Mucosa of stomach (tissue), 1 donor: ENCODE results near the gene OCEL1.

Experiments used
- H3K27me3 ChIP-seq: one replicate; pipeline ENCODE4 v1.7.0; 2013; ENCODE audit warnings: mild to moderate bottlenecking, low read length; ENCODE audit not compliant: control insufficient read depth, insufficient read depth
- H3K36me3 ChIP-seq: one replicate; pipeline ENCODE4 v1.7.0; 2013; ENCODE audit warnings: low read length; ENCODE audit not compliant: control insufficient read depth, insufficient read depth
- H3K4me1 ChIP-seq: one replicate; pipeline ENCODE4 v1.7.0; 2013; ENCODE audit warnings: mild to moderate bottlenecking, low read length; ENCODE audit not compliant: control insufficient read depth, insufficient read depth
- H3K4me3 ChIP-seq: one replicate; pipeline ENCODE4 v1.7.0; 2013; ENCODE audit warnings: low read length
- H3K9ac ChIP-seq: one replicate; pipeline ENCODE4 v1.7.0; 2013; ENCODE audit warnings: mild to moderate bottlenecking, low read length, moderate library complexity
- H3K9me3 ChIP-seq: one replicate; pipeline ENCODE4 v1.7.0; 2013; ENCODE audit warnings: mild to moderate bottlenecking, low read length, moderate library complexity; ENCODE audit not compliant: control insufficient read depth
- donor health status: Pancreatic carcinoma.

Gene OCEL1

DNA sequence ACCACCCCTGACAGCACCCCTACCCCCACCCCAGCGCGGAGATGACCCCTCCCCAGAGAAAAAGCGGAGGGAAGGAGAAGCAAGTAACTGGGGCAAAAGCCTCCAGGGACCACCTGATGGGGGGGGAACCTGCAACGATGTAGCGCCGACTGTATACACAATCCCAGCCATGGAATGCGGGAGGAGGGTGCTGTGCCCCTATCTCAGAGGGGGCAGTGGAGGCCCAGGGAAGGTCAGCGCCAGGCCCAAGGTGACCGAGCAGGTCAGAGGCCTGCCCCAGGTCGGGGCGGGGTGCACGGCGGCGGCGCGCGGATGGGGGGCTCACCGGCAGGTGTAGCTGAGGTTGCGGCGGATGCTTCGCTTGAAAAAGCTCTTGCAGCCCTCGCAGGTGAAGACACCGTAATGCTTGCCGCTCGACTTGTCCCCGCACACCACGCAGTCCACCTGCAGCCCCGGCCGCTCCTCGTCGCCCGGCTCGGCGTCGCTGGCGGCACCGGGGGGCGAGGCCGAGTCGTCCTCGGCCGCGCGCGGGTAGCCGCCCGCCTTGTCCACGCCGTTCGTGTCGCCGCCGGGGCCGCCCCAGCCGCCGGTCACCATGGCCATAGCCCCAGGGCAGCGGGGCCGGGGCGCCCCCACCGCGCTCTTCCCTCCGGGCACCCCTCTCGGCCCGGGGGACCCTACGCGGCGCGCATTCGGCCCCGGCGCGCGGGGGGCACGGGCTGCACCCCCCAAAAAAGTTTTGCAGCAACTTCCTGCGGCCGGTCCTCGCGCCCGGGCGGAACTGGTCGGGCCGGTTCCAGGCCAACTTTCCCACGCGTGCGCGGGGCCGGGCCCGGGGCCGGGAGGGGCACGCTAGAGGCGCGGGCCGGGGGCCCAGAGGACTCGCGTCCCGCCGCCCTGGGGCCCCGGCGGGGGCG, 18.9 kb downstream of the OCEL1 start:
- H3K27me3 ChIP-seq: no peaks in the 10 kb centered on the region
- peaks cover 7% of the 10 kb centered on the region for H3K36me3 ChIP-seq
- peaks cover 64% of the 10 kb centered on the region for H3K4me1 ChIP-seq
- no peaks in the 10 kb centered on the region for H3K9me3 ChIP-seq
- H3K9ac ChIP-seq: peak overlapping the region; percentile 92
- peak overlapping the region; percentile 97 for H3K4me3 ChIP-seq

DNA sequence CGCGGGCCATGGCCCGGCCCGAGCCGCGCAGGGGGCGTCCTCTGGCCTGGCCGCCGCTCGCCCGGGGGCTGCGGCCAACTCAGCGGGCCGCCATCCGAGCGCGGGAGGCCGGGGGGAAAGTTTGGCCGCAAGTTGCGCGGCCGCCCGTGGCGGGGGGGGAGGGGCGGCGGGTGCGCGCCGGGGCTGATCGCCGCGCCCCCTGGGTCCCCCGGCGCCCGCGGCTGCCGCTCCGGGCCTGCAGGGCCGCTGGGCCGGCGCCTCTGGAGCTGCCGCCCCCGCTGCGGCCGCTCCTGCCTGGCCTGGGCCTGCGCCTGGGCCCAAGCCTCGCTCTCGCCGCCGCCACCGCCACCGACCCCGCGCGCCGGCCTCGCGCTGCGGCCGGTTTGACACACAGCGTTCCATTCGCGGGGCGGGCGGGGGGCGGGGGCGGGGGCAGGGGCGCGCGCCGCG, 19.5 kb downstream of the OCEL1 start, which contains the start of gene NR2F6:
Gene NR2F6 (minus strand): TSS at position 385 of the 450 bp plus-strand sequence. CDS start 699 bp downstream, outside the sequence.
- no peaks in the 10 kb centered on the region for H3K27me3 ChIP-seq
- H3K36me3 ChIP-seq: peaks cover 3% of the 10 kb centered on the region
- peak within 1 kb of the TSS; percentile 97 for H3K4me3 ChIP-seq
- peaks cover 59% of the 10 kb centered on the region for H3K4me1 ChIP-seq
- no peaks in the 10 kb centered on the region for H3K9me3 ChIP-seq
- peak within 1 kb of the TSS; percentile 92 for H3K9ac ChIP-seq

DNA sequence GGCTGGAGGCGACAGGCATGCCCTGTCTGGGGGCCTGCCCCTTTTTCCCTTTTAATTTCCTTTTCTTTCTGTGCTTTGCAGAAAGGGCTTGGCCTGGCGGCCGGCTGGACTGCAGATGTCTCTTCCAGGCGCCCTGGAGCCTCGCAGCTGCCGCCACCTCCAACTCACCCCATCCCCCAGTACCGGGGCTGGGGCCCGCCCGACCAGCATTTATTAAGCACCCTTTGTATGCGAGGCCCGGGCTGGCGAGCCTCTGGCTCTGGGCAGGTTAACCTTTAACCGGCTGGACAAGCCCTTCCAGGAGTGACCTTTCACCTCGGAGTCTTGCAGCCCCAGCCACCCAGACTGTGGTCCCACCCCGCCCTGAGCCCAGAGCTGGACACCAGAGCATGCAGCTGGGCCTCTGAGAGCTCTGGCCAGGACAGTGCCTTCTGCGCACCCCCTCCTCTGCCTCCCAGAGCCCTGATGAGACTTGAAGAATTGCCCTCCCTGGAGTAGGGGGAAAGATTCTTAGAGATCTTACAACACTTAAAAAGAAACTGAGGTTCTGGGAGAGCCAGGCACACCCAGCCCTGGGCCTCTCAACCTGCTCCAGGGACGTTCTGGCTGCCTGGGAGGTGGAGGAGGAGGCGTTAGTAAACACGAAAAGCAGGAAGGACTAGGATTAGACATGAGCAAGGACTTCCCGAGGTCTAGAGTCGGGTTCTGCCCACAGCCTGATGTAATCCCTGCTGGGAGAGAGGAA, 20.8 kb downstream of the OCEL1 start:
- Histone ChIP-seq H3K9ac (peak overlapping the region; percentile 74), H3K4me1 (peaks cover 49% of the 10 kb centered on the region)

DNA sequence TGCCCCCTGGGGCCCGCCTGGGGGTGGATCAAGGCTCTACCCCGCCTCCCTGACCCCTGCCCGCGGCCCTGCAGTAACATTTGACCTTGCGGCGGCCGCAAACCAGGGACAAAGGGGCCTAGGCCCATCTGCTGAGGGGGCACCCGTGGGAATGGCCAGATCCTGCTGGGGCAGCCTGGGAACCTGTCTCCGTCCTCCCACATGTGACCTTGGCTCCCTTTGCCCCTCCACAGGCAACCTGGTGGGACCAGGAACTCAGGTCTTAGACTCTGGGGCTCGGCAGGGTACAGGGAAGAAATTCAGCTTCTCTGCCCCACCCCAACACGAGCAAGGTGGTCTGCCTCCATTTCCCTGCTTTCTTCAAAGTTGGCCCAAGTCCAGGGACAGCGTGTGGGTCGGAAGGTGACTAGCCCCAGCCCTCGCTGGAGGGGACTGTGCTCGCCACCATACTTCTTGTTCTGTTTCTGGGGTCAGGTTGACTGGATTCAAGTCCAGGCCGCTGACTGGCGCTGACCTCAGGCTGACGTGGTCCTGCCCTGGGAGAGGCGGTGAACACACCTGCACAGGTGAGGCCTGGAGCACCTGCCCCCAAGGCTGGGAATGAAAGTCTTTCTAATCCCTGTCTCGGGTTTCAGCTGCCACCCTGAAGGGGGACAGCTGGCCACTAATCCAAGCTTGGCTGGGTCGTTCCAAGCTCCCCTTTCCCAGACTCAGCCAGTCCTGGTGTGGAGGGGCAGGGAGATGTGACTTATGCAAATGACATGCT, 22.2 kb downstream of the OCEL1 start:
- H3K9me3 ChIP-seq: no peaks in the 10 kb centered on the region
- peak overlapping the region; percentile 43 for H3K9ac ChIP-seq
- H3K27me3 ChIP-seq: no peaks in the 10 kb centered on the region
- no peak overlapping the region for H3K4me3 ChIP-seq
- H3K4me1 ChIP-seq: peaks cover 38% of the 10 kb centered on the region
- no peaks in the 10 kb centered on the region for H3K36me3 ChIP-seq

More for the DNA sequence above, 20.8 kb downstream of the OCEL1 start:
- no peaks in the 10 kb centered on the region for H3K9me3 ChIP-seq
- H3K36me3 ChIP-seq: no peaks in the 10 kb centered on the region
- peak overlapping the region; percentile 31 for H3K4me3 ChIP-seq
- H3K27me3 ChIP-seq: no peaks in the 10 kb centered on the region

DNA sequence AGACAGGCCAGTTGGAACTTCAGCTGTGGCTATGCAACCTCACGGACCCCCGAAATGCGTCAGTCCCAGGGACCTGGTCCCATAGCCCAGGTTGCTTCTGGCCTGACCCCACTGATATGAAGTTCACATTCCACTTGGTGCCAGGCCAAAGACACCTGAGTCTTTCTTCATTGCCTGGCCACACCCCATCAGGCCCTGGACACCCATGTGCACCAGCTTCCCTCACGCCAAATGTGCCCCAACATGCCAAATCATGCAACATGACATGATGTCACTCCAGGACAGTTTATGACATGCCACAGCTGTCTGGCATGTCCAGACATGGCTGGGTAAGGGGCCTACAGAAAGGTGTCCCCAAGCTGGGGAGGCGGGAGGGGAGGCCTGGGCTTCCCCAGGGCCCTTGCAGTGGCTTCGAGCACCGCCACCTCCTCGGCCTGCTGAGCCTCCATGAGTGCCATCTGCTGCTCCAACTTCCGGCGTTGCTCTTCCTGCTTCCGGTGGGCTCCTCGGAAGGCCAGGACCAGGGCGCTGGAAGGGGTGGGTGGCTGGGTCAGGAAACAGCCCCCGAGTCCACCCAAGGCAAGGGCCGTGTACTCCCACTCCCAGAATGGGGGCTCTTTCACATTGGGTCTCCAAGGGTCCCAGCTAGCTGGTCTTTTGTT, 24.0 kb downstream of the OCEL1 start:
- Histone ChIP-seq H3K9me3 (no peaks in the 10 kb centered on the region), H3K27me3 (no peaks in the 10 kb centered on the region), H3K4me1 (peaks cover 40% of the 10 kb centered on the region), H3K9ac (no peak overlapping the region), H3K36me3 (no peaks in the 10 kb centered on the region), H3K4me3 (no peak overlapping the region)

DNA sequence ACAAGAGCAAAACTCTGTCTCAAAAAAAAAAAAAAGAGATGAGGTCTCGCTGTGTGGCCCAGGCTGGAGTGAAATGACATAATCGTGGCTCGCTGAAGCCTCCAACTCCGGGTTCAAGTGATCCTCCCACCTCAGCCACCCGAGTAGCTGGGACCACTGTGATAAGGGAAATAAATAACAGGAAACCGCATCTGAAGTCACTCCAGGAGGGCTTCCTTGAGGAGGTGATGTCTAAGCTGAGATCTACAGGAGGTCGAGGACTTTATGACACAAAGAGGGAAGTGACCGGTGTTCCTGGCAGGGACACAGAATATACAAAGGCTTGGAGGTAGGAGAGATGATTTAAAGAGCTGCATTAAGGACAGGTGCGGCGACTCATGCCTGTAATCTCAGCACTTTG, 28.6 kb downstream of the OCEL1 start:
- H3K27me3 ChIP-seq: no peaks in the 10 kb centered on the region
- no peaks in the 10 kb centered on the region for H3K36me3 ChIP-seq
- no peak overlapping the region for H3K9ac ChIP-seq
- H3K4me1 ChIP-seq: peaks cover 14% of the 10 kb centered on the region
- no peaks in the 10 kb centered on the region for H3K9me3 ChIP-seq
- H3K4me3 ChIP-seq: no peak overlapping the region

DNA sequence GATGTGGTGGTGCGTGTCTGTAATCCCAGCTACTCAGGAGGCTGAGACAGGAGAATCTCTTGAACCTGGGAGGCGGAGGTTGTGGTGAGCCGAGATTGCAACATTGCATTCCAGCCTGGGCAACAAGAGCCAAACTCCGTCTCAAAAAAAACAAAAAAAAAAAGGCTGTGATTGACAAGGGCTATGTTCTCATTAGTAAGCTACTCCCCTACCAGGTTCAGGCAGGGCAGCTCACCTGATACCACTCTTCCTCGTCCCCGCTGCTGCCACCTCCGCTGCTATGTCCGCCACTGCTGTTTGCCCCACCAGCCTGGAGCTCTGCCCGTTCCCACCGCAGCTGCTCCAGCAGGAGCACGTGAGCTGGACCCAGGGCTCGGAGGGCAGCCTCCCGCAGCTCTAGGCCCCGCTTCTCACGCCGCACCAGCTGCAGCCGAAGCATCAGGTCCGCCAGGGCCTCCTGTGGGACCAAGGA, 29.2 kb downstream of the OCEL1 start:
- Histone ChIP-seq H3K27me3 (no peaks in the 10 kb centered on the region), H3K9ac (no peak overlapping the region)

DNA sequence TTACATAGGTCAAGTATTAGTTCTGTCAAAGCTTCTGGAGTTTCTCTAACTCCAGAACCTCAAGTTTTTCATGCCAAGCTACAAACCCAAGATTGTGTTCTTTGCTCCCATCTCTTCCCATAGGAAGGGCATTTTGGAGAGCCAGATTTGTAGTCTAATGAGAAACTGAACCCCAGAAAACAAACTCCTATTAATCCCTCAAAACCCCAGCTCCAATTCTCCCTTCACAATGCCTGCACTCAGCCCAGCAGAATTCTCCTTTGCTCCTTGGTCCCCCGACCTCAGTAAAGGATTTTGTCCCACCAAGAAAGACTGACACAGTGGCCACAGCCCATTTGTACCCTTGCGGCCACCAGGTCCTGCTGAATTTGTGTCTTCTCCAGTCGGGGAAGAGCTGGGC, 30.1 kb downstream of the OCEL1 start:
- Histone ChIP-seq H3K4me1 (peaks cover 10% of the 10 kb centered on the region), H3K27me3 (no peaks in the 10 kb centered on the region), H3K36me3 (no peaks in the 10 kb centered on the region), H3K9me3 (no peaks in the 10 kb centered on the region), H3K9ac (no peak overlapping the region), H3K4me3 (no peak overlapping the region)

More for the DNA sequence above, 29.2 kb downstream of the OCEL1 start:
- no peak overlapping the region for H3K4me3 ChIP-seq
- no peaks in the 10 kb centered on the region for H3K36me3 ChIP-seq
- H3K9me3 ChIP-seq: no peaks in the 10 kb centered on the region
- H3K4me1 ChIP-seq: peaks cover 10% of the 10 kb centered on the region

DNA sequence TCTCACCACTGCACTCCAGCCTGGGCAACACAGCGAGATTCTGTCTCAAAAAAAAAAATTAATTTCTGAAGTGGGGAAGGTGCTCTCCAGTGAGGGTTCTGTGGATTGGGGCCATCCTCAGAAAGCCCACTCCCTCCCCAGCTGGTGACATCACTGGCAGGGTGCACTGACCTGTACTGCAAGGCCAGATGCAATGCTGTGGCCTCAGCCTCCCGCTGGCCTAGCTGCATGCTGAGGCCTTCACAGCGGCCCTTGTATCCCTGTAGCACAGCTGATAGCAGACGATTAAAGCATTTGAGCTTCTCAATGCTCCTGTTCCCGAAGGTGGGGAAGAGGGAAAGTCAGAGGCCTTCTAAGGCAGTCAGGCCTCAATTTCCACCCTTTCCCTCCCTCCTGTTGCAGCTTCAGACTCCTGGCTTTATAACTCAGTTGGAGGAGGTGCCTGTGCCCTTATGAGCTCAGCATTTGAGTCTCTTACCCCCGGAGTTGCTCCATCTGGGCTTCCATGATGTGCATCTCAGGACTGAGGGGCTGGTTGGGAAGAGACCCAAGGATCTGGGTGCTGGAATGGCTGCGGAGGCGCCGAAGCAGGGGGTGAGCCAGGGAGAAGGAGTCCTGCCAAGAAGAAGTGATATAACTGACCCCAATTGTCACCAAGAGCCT, 33.2 kb downstream of the OCEL1 start:
- no peaks in the 10 kb centered on the region for H3K9me3 ChIP-seq
- H3K27me3 ChIP-seq: no peaks in the 10 kb centered on the region
- peaks cover 10% of the 10 kb centered on the region for H3K4me1 ChIP-seq
- no peak overlapping the region for H3K4me3 ChIP-seq
- no peak overlapping the region for H3K9ac ChIP-seq
- H3K36me3 ChIP-seq: no peaks in the 10 kb centered on the region

DNA sequence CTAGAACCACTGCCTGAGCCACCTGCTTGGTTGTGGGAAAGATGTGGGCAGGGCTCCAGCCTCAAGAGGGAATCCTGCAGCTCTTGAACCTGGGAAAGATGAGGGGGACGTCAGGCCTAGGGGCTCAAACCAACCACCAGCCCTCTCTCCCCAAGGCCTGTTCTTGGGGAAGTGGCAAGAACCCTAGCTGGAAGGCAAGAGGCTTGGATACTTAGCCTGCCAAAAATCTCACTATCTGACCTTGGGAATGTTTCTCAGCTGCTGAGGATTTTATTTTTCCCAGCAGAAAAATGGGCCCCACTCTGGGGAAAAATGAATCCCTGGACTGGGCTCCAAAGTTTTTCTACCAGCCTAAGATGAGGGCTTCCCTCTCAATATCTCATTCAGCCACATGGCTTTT, 33.9 kb downstream of the OCEL1 start:
- no peak overlapping the region for H3K4me3 ChIP-seq
- H3K36me3 ChIP-seq: no peaks in the 10 kb centered on the region

DNA sequence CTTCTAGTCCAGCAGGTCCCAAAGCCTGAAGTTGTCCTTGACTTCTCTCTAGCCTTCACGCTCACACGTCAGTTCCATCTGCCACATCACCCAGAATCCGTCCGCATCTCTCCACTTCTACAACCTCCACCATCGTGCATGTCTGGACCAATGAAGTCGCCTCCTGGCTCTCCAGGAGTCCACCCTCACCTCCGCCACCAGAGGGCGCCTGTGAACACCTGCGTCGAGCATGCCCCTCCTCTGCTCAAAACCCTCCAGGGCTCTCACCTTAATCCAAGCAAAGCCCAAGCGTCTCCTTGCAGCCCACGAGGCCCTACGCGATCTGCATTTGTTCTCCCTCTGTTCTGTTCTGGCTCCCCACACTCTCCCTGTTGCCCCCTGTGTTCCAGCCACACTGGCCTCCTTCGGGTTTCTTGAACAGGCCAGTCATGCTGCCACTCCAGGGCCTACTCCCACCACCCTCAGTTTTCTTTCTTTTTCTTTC, 34.9 kb downstream of the OCEL1 start:
- no peak overlapping the region for H3K9ac ChIP-seq
- no peak overlapping the region for H3K4me3 ChIP-seq
- no peaks in the 10 kb centered on the region for H3K4me1 ChIP-seq
- no peaks in the 10 kb centered on the region for H3K27me3 ChIP-seq
- H3K36me3 ChIP-seq: no peaks in the 10 kb centered on the region
- no peaks in the 10 kb centered on the region for H3K9me3 ChIP-seq

More for the DNA sequence above, 33.9 kb downstream of the OCEL1 start:
- H3K9me3 ChIP-seq: no peaks in the 10 kb centered on the region
- H3K4me1 ChIP-seq: peaks cover 6% of the 10 kb centered on the region
- H3K9ac ChIP-seq: no peak overlapping the region
- H3K27me3 ChIP-seq: no peaks in the 10 kb centered on the region
